ENCODE data around the gene HOXA9. TPM values are rescaled to one million over a fixed set of nuclear protein-coding genes. Genes with fewer than 3 reads are reported as not detected.

HOXA9 gene
- total and polyA plus RNA-seq, 5 donors: not detected

DNA sequence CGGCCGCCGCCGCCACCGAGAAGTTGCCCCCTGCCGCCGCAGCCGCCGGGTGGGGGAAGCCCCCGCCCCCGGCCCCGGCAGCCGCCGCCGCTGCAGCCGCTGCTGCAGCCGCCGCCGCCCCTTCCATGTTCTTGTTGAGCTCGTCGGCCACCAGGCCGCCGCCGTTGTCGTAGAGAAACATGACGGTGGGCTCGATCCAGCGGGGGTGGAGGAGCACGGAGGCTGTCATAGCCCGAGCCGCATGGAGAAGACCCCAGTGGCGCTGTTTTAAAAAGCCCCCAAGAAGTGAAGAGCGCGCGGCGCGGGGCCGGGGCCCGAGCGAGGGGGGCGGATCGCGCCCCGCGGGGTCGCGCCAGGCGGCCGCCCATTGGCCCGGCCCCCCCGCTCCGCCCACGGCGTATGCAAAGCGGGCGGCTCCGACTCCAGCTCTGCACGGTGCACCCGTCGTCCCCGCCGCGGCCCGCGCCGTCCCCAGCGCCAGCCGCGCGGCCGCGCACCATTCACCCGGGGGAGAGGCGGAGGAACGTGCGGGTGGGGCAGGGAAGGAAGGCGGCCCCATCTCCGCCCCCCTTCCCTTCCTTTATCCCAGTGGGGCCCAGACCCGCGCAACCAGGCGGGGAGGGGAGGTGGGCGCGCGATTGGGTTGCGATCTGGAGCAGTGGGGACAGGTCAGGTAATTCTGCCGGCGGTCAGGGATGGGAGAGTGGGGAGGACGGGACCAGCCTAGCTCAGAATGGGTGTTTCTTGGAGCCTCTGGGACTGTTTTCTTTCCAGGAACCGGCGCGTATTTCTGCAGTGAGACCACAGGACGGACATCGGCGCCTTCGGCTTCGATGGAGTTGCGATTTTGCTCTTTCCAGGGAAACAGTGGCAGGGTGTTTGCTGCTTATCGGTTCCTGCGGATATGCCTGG lies 34.8 kb upstream of the HOXA9 start, which contains the start of gene HOXA13:
Gene HOXA13, minus strand, starts transcription at position 243 of the 912 bp plus-strand sequence. Its CDS starts 14 bp downstream, at position 229.
- peaks cover 1% of the 10 kb centered on the region for H3K4me1 ChIP-seq (ENCODE audit: control insufficient read depth, insufficient read depth, low read length)

GRCh38 chr7:27198871-27199801 lies 33.8 kb upstream of the HOXA9 start:
- Histone ChIP-seq H3K9me3 (ENCODE audit: control insufficient read depth, low read length) (no peaks in the 10 kb centered on the region), H3K4me3 (ENCODE audit: low read length) (peak overlapping the region; percentile 63), H3K27ac (ENCODE audit: low read length) (no peak overlapping the region), H3K27me3 (ENCODE audit: control insufficient read depth, insufficient read depth) (no peaks in the 10 kb centered on the region), H3K4me1 (ENCODE audit: control insufficient read depth, insufficient read depth, low read length) (no peaks in the 10 kb centered on the region)
- no peak for ATAC-seq
- DNase-seq: peak in 1 of 3 donors; percentile 51
- intact Hi-C loops (cut with DNase I): loop anchor here in 2 of 4 donors (5.0 to 10.0 kb wide), 6 partner anchors 378 to 896 kb away; no protein-coding TSS in a partner anchor
- 2% methylated on average over 93 of the region's 93 CpGs for WGBS

More for the DNA sequence above, 34.8 kb upstream of the HOXA9 start, which contains the start of gene HOXA13:
- no peak within 1 kb of the TSS for H3K27ac ChIP-seq (ENCODE audit: low read length)
- WGBS: 2% methylated on average over 99 of the region's 99 CpGs
- peak; percentile 56 to 57 for ATAC-seq
- H3K9me3 ChIP-seq (ENCODE audit: control insufficient read depth, low read length): no peaks in the 10 kb centered on the region
- no peaks in the 10 kb centered on the region for H3K27me3 ChIP-seq (ENCODE audit: control insufficient read depth, insufficient read depth)
- intact Hi-C loops (cut with DNase I): loop anchor here in 3 of 4 donors (5.0 to 10.0 kb wide), 7 partner anchors 377 to 895 kb away; no protein-coding TSS in a partner anchor
- peak within 1 kb of the TSS; percentile 63 for H3K4me3 ChIP-seq (ENCODE audit: low read length)
- DNase-seq: no peak

- Histone ChIP-seq H3K27me3 (ENCODE audit: control insufficient read depth, insufficient read depth) (no peaks in the 10 kb centered on the region), H3K9me3 (ENCODE audit: control insufficient read depth, low read length) (no peaks in the 10 kb centered on the region), H3K4me1 (ENCODE audit: control insufficient read depth, insufficient read depth, low read length) (no peaks in the 10 kb centered on the region), H3K4me3 (ENCODE audit: low read length) (no peak overlapping the region), H3K27ac (ENCODE audit: low read length) (no peak overlapping the region)
- intact Hi-C loops (cut with DNase I): loop anchor here in 2 of 4 donors (5.0 to 10.0 kb wide), 6 partner anchors 379 to 897 kb away; no protein-coding TSS in a partner anchor
- ATAC-seq (no peak), DNase-seq (no peak)
- WGBS: 11% methylated on average over 29 of the region's 29 CpGs
Measured at GRCh38 chr7:27198138-27198841, 33.0 kb upstream of the HOXA9 start.

- H3K27me3 ChIP-seq (ENCODE audit: control insufficient read depth, insufficient read depth): no peaks in the 10 kb centered on the region
Measured at GRCh38 chr7:27197137-27198042, 32.1 kb upstream of the HOXA9 start.

GRCh38 chr7:27196287-27196767 lies 31.0 kb upstream of the HOXA9 start:
- intact Hi-C loops (cut with DNase I): loop anchor here in 2 of 4 donors (5.0 to 10.0 kb wide), 6 partner anchors 381 to 898 kb away; no protein-coding TSS in a partner anchor
- Histone ChIP-seq H3K4me1 (ENCODE audit: control insufficient read depth, insufficient read depth, low read length) (peaks cover 3% of the 10 kb centered on the region), H3K4me3 (ENCODE audit: low read length) (no peak overlapping the region), H3K27ac (ENCODE audit: low read length) (no peak overlapping the region), H3K27me3 (ENCODE audit: control insufficient read depth, insufficient read depth) (no peaks in the 10 kb centered on the region), H3K9me3 (ENCODE audit: control insufficient read depth, low read length) (no peaks in the 10 kb centered on the region)
- DNase-seq (peak; percentile 81 to 94 (median 90)), ATAC-seq (no peak)
- 3% methylated on average over 6 of the region's 6 CpGs for WGBS

More at GRCh38 chr7:27197137-27198042, 32.1 kb upstream of the HOXA9 start:
- H3K9me3 ChIP-seq (ENCODE audit: control insufficient read depth, low read length): no peaks in the 10 kb centered on the region
- H3K27ac ChIP-seq (ENCODE audit: low read length): no peak overlapping the region
- WGBS: 19% methylated on average over 18 of the region's 18 CpGs
- ATAC-seq: no peak
- DNase-seq: no peak
- intact Hi-C loops (cut with DNase I): loop anchor here in 2 of 4 donors (5.0 to 10.0 kb wide), 6 partner anchors 380 to 897 kb away; no protein-coding TSS in a partner anchor
- H3K4me3 ChIP-seq (ENCODE audit: low read length): no peak overlapping the region
- peaks cover 3% of the 10 kb centered on the region for H3K4me1 ChIP-seq (ENCODE audit: control insufficient read depth, insufficient read depth, low read length)

DNA sequence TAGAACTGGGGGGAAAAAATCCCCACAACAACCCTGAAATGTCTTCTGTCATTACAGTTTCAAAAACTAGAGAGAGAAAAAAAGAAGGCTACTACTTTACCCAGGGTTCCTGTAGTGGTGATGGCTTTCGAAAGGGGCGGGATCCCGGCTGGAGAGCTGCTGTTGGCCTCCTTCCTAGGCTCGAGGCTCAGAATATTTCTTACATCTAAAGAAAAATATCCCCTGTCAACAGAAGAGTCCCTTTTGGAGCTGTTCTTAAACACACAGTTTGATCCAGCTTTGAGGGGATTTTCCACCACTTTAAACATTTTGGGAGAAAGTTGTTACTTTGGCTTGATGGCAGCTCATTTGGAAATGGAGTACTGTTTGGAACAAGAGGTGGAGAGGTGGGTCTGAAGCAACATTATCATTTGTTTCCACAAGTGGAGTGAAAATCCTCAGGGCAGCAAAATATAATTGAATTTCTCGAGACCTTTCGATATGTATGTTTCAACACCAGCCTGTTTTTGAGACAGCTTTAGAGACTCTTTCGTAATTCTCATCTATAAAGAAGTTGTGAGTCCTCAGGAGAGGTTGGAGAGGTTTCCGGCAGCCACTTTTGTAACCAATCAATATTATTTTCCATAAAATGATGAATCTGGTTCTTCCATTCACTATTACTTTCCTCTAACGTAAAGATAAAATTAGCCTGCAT lies 29.5 kb upstream of the HOXA9 start:
- H3K4me1 ChIP-seq (ENCODE audit: control insufficient read depth, insufficient read depth, low read length): peaks cover 3% of the 10 kb centered on the region
- ATAC-seq (no peak), DNase-seq (no peak)
- intact Hi-C loops (cut with DNase I): loop anchor here in 2 of 4 donors (5.0 to 10.0 kb wide), 6 partner anchors 382 to 900 kb away; no protein-coding TSS in a partner anchor
- no peak overlapping the region for H3K27ac ChIP-seq (ENCODE audit: low read length)
- H3K4me3 ChIP-seq (ENCODE audit: low read length): no peak overlapping the region
- WGBS: 29% methylated on average over 9 of the region's 9 CpGs
- H3K27me3 ChIP-seq (ENCODE audit: control insufficient read depth, insufficient read depth): no peaks in the 10 kb centered on the region
- no peaks in the 10 kb centered on the region for H3K9me3 ChIP-seq (ENCODE audit: control insufficient read depth, low read length)

- peaks cover 3% of the 10 kb centered on the region for H3K4me1 ChIP-seq (ENCODE audit: control insufficient read depth, insufficient read depth, low read length)
- H3K9me3 ChIP-seq (ENCODE audit: control insufficient read depth, low read length): no peaks in the 10 kb centered on the region
- no peak overlapping the region for H3K27ac ChIP-seq (ENCODE audit: low read length)
- H3K4me3 ChIP-seq (ENCODE audit: low read length): no peak overlapping the region
- intact Hi-C loops (cut with DNase I): loop anchor here in 2 of 4 donors (10.0 kb wide), 3 partner anchors 731 to 901 kb away; no protein-coding TSS in a partner anchor
- ATAC-seq (no peak), DNase-seq (no peak)
- no peaks in the 10 kb centered on the region for H3K27me3 ChIP-seq (ENCODE audit: control insufficient read depth, insufficient read depth)
- 41% methylated on average over 2 of the region's 2 CpGs for WGBS
Measured at GRCh38 chr7:27194002-27194352, 28.6 kb upstream of the HOXA9 start.

- no peak for ATAC-seq
- WGBS: 18% methylated on average over 29 of the region's 29 CpGs
- Histone ChIP-seq H3K27ac (ENCODE audit: low read length) (no peak overlapping the region), H3K4me3 (ENCODE audit: low read length) (no peak overlapping the region), H3K27me3 (ENCODE audit: control insufficient read depth, insufficient read depth) (no peaks in the 10 kb centered on the region), H3K4me1 (ENCODE audit: control insufficient read depth, insufficient read depth, low read length) (peaks cover 4% of the 10 kb centered on the region), H3K9me3 (ENCODE audit: control insufficient read depth, low read length) (no peaks in the 10 kb centered on the region)
- DNase-seq: no peak
- intact Hi-C loops (cut with DNase I): loop anchor here in 2 of 4 donors (10.0 kb wide), 3 partner anchors 731 to 901 kb away; no protein-coding TSS in a partner anchor
Measured at GRCh38 chr7:27193335-27194001, 28.1 kb upstream of the HOXA9 start.

Data from right cardiac atrium (tissue), 5 donors.